ENCODE results near the gene ANTXR1.

ANTXR1 gene

GRCh38 chr2:69184224-69184623, 171.2 kb downstream of the ANTXR1 start:
- no peak for DNase-seq (ENCODE audit: low spot score)

GRCh38 chr2:69185807-69186206, 172.8 kb downstream of the ANTXR1 start:
- no peak for DNase-seq (ENCODE audit: low spot score)

GRCh38 chr2:69186614-69187013, 173.6 kb downstream of the ANTXR1 start:
- no peak for DNase-seq (ENCODE audit: low spot score)

GRCh38 chr2:69188182-69188900, 175.4 kb downstream of the ANTXR1 start:
- no peak for DNase-seq (ENCODE audit: low spot score)

- DNase-seq (ENCODE audit: low spot score), result no peak
These were observed 177.9 kb downstream of the ANTXR1 start for GRCh38 chr2:69190743-69191404.

GRCh38 chr2:69191634-69192033, 178.7 kb downstream of the ANTXR1 start:
- DNase-seq (ENCODE audit: low spot score), result no peak

GRCh38 chr2:69192176-69192945, 179.4 kb downstream of the ANTXR1 start:
- DNase-seq (ENCODE audit: low spot score), result no peak

- no peak for DNase-seq (ENCODE audit: low spot score)
These were observed 182.7 kb downstream of the ANTXR1 start for GRCh38 chr2:69195706-69196105.

- no peak for DNase-seq (ENCODE audit: low spot score)
These were observed 183.5 kb downstream of the ANTXR1 start for GRCh38 chr2:69196327-69197117.

- no peak for DNase-seq (ENCODE audit: low spot score)
These were observed 187.1 kb downstream of the ANTXR1 start for GRCh38 chr2:69200107-69200520.

GRCh38 chr2:69201259-69201658, 188.3 kb downstream of the ANTXR1 start:
- DNase-seq (ENCODE audit: low spot score), result no peak

GRCh38 chr2:69202327-69202726, 189.3 kb downstream of the ANTXR1 start:
- no peak for DNase-seq (ENCODE audit: low spot score)

- DNase-seq (ENCODE audit: low spot score), result no peak
These were observed 190.4 kb downstream of the ANTXR1 start for GRCh38 chr2:69203166-69203985.

- no peak for DNase-seq (ENCODE audit: low spot score)
These were observed 191.7 kb downstream of the ANTXR1 start for GRCh38 chr2:69204654-69205053.

- no peak for DNase-seq (ENCODE audit: low spot score)
These were observed 192.1 kb downstream of the ANTXR1 start for GRCh38 chr2:69205076-69205475.

- no peak for DNase-seq (ENCODE audit: low spot score)
These were observed 192.5 kb downstream of the ANTXR1 start for GRCh38 chr2:69205491-69205890.

- DNase-seq (ENCODE audit: low spot score), result no peak
These were observed 195.1 kb downstream of the ANTXR1 start for GRCh38 chr2:69208023-69208595.

- DNase-seq (ENCODE audit: low spot score), result no peak
These were observed 196.5 kb downstream of the ANTXR1 start for GRCh38 chr2:69209482-69209881.

- DNase-seq (ENCODE audit: low spot score), result no peak
These were observed 197.4 kb downstream of the ANTXR1 start for GRCh38 chr2:69210385-69210784.

GRCh38 chr2:69211048-69211447, 198.1 kb downstream of the ANTXR1 start:
- DNase-seq (ENCODE audit: low spot score), result no peak

GRCh38 chr2:69211686-69212085, 198.7 kb downstream of the ANTXR1 start:
- no peak for DNase-seq (ENCODE audit: low spot score)

All from hematopoietic multipotent progenitor cell treated with erythropoietin and hydrocortisone succinate and interleukin-3 and kit ligand, for 17 days (in vitro differentiated cells).